ENCODE measurements around the gene AIPL1. TPM values are rescaled to one million over a fixed set of nuclear protein-coding genes. Genes with fewer than 3 reads are reported as not detected.

AIPL1 gene
- total RNA-seq, 4 donors from 2014 or later, result not detected

- Histone ChIP-seq H3K4me1 (no peaks in the 10 kb centered on the region), H3K4me3 (no peak overlapping the region), H3K27me3 (no peaks in the 10 kb centered on the region), H3K36me3 (no peaks in the 10 kb centered on the region), H3K9me3 (peaks cover 0 to 3% (median 0%) of the 10 kb centered on the region in 4 donors), H3K27ac (no peak overlapping the region)
- TF ChIP-seq, protein P1, sequence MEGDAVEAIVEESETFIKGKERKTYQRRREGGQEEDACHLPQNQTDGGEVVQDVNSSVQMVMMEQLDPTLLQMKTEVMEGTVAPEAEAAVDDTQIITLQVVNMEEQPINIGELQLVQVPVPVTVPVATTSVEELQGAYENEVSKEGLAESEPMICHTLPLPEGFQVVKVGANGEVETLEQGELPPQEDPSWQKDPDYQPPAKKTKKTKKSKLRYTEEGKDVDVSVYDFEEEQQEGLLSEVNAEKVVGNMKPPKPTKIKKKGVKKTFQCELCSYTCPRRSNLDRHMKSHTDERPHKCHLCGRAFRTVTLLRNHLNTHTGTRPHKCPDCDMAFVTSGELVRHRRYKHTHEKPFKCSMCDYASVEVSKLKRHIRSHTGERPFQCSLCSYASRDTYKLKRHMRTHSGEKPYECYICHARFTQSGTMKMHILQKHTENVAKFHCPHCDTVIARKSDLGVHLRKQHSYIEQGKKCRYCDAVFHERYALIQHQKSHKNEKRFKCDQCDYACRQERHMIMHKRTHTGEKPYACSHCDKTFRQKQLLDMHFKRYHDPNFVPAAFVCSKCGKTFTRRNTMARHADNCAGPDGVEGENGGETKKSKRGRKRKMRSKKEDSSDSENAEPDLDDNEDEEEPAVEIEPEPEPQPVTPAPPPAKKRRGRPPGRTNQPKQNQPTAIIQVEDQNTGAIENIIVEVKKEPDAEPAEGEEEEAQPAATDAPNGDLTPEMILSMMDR (IDR thresholded peaks at IDR 0.05), result no peak
- TF ChIP-seq POLR2A (IDR thresholded peaks at IDR 0.05), result no peak
- no peak for TF ChIP-seq EP300 (IDR thresholded peaks at IDR 0.05)
- 81 to 82% methylated on average over 5 of the region's 5 CpGs for WGBS, 2 donors
- no peak for DNase-seq (ENCODE audit: low spot score in 2 of 2)
Observed at GRCh38 chr17:6384481-6384880, 50.4 kb downstream of the AIPL1 start.

GRCh38 chr17:6381526-6382465, 53.1 kb downstream of the AIPL1 start:
- TF ChIP-seq EP300 (IDR thresholded peaks at IDR 0.05), result no peak
- 73 to 74% methylated on average over 13 of the region's 13 CpGs for WGBS, 2 donors
- Histone ChIP-seq H3K27me3 (no peaks in the 10 kb centered on the region), H3K4me1 (no peaks in the 10 kb centered on the region), H3K4me3 (no peak overlapping the region), H3K36me3 (no peaks in the 10 kb centered on the region), H3K9me3 (peaks cover 0 to 18% (median 0%) of the 10 kb centered on the region in 4 donors), H3K27ac (no peak overlapping the region)
- DNase-seq (ENCODE audit: low spot score in 2 of 2), result no peak

GRCh38 chr17:6380915-6381438, 53.9 kb downstream of the AIPL1 start:
- Histone ChIP-seq H3K4me3 (no peak overlapping the region), H3K9me3 (peaks cover 0 to 18% (median 0%) of the 10 kb centered on the region in 4 donors), H3K27me3 (no peaks in the 10 kb centered on the region), H3K27ac (no peak overlapping the region), H3K36me3 (no peaks in the 10 kb centered on the region), H3K4me1 (no peaks in the 10 kb centered on the region)
- WGBS, 2 donors, result 87 to 91% methylated on average over 6 of the region's 6 CpGs
- DNase-seq (ENCODE audit: low spot score in 2 of 2), result no peak
- TF ChIP-seq POLR2A (IDR thresholded peaks at IDR 0.05), result no peak
- TF ChIP-seq, protein P1 (IDR thresholded peaks at IDR 0.05), result no peak
- TF ChIP-seq EP300 (IDR thresholded peaks at IDR 0.05), result no peak

DNA sequence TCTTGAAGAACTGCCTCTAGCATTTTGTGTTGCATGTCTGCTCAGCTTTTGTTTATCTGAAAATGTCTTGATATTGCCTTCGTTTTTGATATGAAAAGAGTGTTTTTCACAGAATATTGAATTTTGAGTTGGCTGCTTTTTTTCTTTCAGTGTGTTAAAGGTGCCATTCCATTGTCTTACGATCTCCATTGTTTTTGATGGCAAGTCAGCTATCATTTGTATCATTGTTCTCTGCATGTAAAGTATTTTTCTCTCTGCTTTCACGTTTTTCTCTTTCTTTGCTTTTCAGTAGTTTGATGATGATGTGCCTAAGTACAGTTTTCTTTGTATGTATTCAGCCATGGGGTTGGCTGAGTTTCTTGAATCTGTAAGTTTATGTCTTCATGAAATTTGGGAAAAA, 57.0 kb downstream of the AIPL1 start:
- 70 to 79% methylated on average over 3 of the region's 3 CpGs for WGBS, 2 donors
- Histone ChIP-seq H3K27ac (no peak overlapping the region), H3K9me3 (peaks cover 0 to 18% (median 0%) of the 10 kb centered on the region in 4 donors), H3K27me3 (no peaks in the 10 kb centered on the region), H3K36me3 (no peaks in the 10 kb centered on the region), H3K4me3 (no peak overlapping the region), H3K4me1 (no peaks in the 10 kb centered on the region)
- DNase-seq (ENCODE audit: low spot score in 2 of 2), result no peak
- no peak for TF ChIP-seq EP300 (IDR thresholded peaks at IDR 0.05)
- no peak for TF ChIP-seq POLR2A (IDR thresholded peaks at IDR 0.05)
- TF ChIP-seq, protein P1 (IDR thresholded peaks at IDR 0.05), result no peak

- no peak overlapping the region for H3K27ac ChIP-seq
- no peak overlapping the region for H3K4me3 ChIP-seq
- 35 to 62% methylated on average over 11 of the region's 11 CpGs for WGBS, 2 donors
Observed at GRCh38 chr17:6376931-6377361, 58.0 kb downstream of the AIPL1 start.

More at GRCh38 chr17:6376931-6377361, 58.0 kb downstream of the AIPL1 start:
- TF ChIP-seq EP300 (IDR thresholded peaks at IDR 0.05) (no peak), POLR2A (IDR thresholded peaks at IDR 0.05) (no peak)
- TF ChIP-seq, protein P1 (IDR thresholded peaks at IDR 0.05), result no peak
- Histone ChIP-seq H3K9me3 (peaks cover 0 to 18% (median 0%) of the 10 kb centered on the region in 4 donors), H3K27me3 (no peaks in the 10 kb centered on the region), H3K4me1 (no peaks in the 10 kb centered on the region), H3K36me3 (no peaks in the 10 kb centered on the region)
- no peak for DNase-seq (ENCODE audit: low spot score in 2 of 2)
